Measurements from ENCODE around the gene ZNF385B.

- TF ChIP-seq EZH2phosphoT487 (IDR thresholded peaks at IDR 0.05; ENCODE audit: borderline replicate concordance, low read depth, low read length), result no peak
- no peak for TF ChIP-seq CTCF (conservative IDR thresholded peaks at IDR 0.05; ENCODE audit: low read length)
These were observed 348.2 kb downstream of the ZNF385B start for GRCh38 chr2:179513181-179513580.

All from OCI-LY7 (cell line).